ENCODE data around the gene CACNB1.
"Not testable (repeated sequence)": the region's sequence is repeated elsewhere in the genome, so short reads cannot be mapped to it uniquely, and the experiment has no call there.

CACNB1 gene

GRCh38 chr17:39173526-39174274 is 23.8 kb downstream of the CACNB1 start:
- DNase-seq = no peak

GRCh38 chr17:39173080-39173479 is 24.4 kb downstream of the CACNB1 start:
- no peak for DNase-seq

- no peak for DNase-seq
These were observed 25.5 kb downstream of the CACNB1 start for GRCh38 chr17:39171933-39172332.

GRCh38 chr17:39170558-39170957 is 26.9 kb downstream of the CACNB1 start:
- no peak for DNase-seq

GRCh38 chr17:39170109-39170508 is 27.4 kb downstream of the CACNB1 start:
- no peak for DNase-seq

- no peak for DNase-seq
These were observed 28.0 kb downstream of the CACNB1 start for GRCh38 chr17:39169518-39169917.

GRCh38 chr17:39169101-39169500 is 28.4 kb downstream of the CACNB1 start:
- no peak for DNase-seq

GRCh38 chr17:39168503-39168902 is 29.0 kb downstream of the CACNB1 start:
- DNase-seq = not testable (repeated sequence)

- DNase-seq = no peak
These were observed 30.0 kb downstream of the CACNB1 start for GRCh38 chr17:39167476-39167875.

GRCh38 chr17:39166437-39167335 is 30.8 kb downstream of the CACNB1 start:
- no peak for DNase-seq

- DNase-seq = no peak
These were observed 31.6 kb downstream of the CACNB1 start, which contains the start of gene ARL5C for GRCh38 chr17:39165841-39166349. Gene ARL5C, minus strand, starts transcription at chr17:39166161. Its CDS starts 401 bp downstream, at chr17:39165760.

- DNase-seq = no peak
These were observed 32.2 kb downstream of the CACNB1 start for GRCh38 chr17:39165178-39165840.

GRCh38 chr17:39164675-39165143 is 32.8 kb downstream of the CACNB1 start:
- peak; percentile 60 to 69 for DNase-seq

- no peak for DNase-seq
These were observed 35.5 kb downstream of the CACNB1 start for GRCh38 chr17:39161962-39162361.

GRCh38 chr17:39158623-39159022 is 38.8 kb downstream of the CACNB1 start:
- DNase-seq = no peak

- no peak for DNase-seq
These were observed 41.0 kb downstream of the CACNB1 start for GRCh38 chr17:39156491-39156890.

GRCh38 chr17:39155654-39156053 is 41.8 kb downstream of the CACNB1 start:
- no peak for DNase-seq

GRCh38 chr17:39153599-39154051 is 43.8 kb downstream of the CACNB1 start:
- peak; percentile 88 to 92 for DNase-seq

- peak; percentile 18 to 34 for DNase-seq
These were observed 45.3 kb downstream of the CACNB1 start for GRCh38 chr17:39151943-39152818.

GRCh38 chr17:39151150-39151942 is 46.1 kb downstream of the CACNB1 start, which contains the start of gene PLXDC1:
Gene PLXDC1, minus strand, starts transcription at chr17:39151637. Its CDS starts 200 bp downstream, at chr17:39151437.
- no peak for DNase-seq

- no peak for DNase-seq
These were observed 46.7 kb downstream of the CACNB1 start for GRCh38 chr17:39150795-39151149.
